A673 (cell line): ENCODE measurements around the gene SAFB2.

Experiments
- EZH2 ChIP-seq: fragments of 200-600 bp; sonication (generic); IDR thresholded peaks from 2 replicates; pipeline ENCODE4 v1.6.1; 2017; ENCODE audit warnings: borderline replicate concordance, low read depth, mild to moderate bottlenecking, mixed read lengths, antibody characterized with exemption, low read length; ENCODE audit not compliant: poor library complexity, severe bottlenecking
- TF ChIP-seq, protein P1 (sequence below): fragments of 300-800, 200-600 bp; sonication (generic); conservative IDR thresholded peaks from 2 replicates; pipeline ENCODE4 v1.5.1; 2017; ENCODE audit warnings: low read depth, mild to moderate bottlenecking, antibody characterized with exemption, low read length, moderate library complexity, mixed read lengths

DNA sequence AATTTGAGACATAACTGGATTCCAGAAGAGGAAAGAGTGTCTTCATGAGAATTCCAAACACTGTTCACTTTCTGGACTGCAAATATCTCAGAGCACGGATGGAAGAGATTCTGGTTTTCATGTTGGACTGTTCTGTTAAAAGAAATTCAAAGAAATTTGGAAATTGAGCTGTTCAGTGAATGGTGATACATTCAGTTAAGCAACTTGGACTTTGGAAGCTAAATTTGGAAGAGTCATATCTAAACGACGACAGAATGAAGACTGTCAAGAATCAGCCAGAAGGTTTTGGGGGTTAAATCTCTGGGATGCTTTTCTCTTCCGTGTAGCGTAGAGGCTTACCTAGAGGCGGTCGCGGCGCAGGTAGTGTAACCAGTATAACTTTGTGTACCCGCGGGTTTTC, 25.9 kb upstream of the SAFB2 start:
- TF ChIP-seq, protein P1, sequence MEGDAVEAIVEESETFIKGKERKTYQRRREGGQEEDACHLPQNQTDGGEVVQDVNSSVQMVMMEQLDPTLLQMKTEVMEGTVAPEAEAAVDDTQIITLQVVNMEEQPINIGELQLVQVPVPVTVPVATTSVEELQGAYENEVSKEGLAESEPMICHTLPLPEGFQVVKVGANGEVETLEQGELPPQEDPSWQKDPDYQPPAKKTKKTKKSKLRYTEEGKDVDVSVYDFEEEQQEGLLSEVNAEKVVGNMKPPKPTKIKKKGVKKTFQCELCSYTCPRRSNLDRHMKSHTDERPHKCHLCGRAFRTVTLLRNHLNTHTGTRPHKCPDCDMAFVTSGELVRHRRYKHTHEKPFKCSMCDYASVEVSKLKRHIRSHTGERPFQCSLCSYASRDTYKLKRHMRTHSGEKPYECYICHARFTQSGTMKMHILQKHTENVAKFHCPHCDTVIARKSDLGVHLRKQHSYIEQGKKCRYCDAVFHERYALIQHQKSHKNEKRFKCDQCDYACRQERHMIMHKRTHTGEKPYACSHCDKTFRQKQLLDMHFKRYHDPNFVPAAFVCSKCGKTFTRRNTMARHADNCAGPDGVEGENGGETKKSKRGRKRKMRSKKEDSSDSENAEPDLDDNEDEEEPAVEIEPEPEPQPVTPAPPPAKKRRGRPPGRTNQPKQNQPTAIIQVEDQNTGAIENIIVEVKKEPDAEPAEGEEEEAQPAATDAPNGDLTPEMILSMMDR: no peak
- TF ChIP-seq EZH2: no peak
